Measurements from ENCODE around the gene OR6J1.
"Not testable (repeated sequence)": the region's sequence is repeated elsewhere in the genome, so short reads cannot be mapped to it uniquely, and the experiment has no call there.

OR6J1 gene

GRCh38 chr14:22650046-22650739 lies 6.0 kb upstream of the OR6J1 start:
- no peak for DNase-seq

- no peak for DNase-seq
These were observed 4.4 kb upstream of the OR6J1 start for GRCh38 chr14:22648506-22648905.

- DNase-seq = no peak
These were observed 2.6 kb upstream of the OR6J1 start for GRCh38 chr14:22646570-22647254.

- no peak for DNase-seq
These were observed 2.3 kb downstream of the OR6J1 start for GRCh38 chr14:22641846-22642245.

- DNase-seq = no peak
These were observed 4.0 kb downstream of the OR6J1 start for GRCh38 chr14:22640192-22640591.

- not testable (repeated sequence) for DNase-seq
These were observed 8.2 kb downstream of the OR6J1 start for GRCh38 chr14:22635980-22636379.

- DNase-seq = no peak
These were observed 9.8 kb downstream of the OR6J1 start for GRCh38 chr14:22634233-22634900.

- DNase-seq = no peak
These were observed 13.7 kb downstream of the OR6J1 start for GRCh38 chr14:22630486-22630885.

GRCh38 chr14:22630066-22630465 lies 14.1 kb downstream of the OR6J1 start:
- no peak for DNase-seq

GRCh38 chr14:22629361-22629760 lies 14.8 kb downstream of the OR6J1 start:
- DNase-seq = no peak

- no peak for DNase-seq
These were observed 16.5 kb downstream of the OR6J1 start for GRCh38 chr14:22627506-22628263.

GRCh38 chr14:22626590-22626989 lies 17.6 kb downstream of the OR6J1 start:
- no peak for DNase-seq

GRCh38 chr14:22623047-22623446 lies 21.1 kb downstream of the OR6J1 start:
- DNase-seq = no peak

- no peak for DNase-seq
These were observed 21.9 kb downstream of the OR6J1 start for GRCh38 chr14:22622255-22622654.

GRCh38 chr14:22615765-22616164 lies 28.4 kb downstream of the OR6J1 start:
- DNase-seq = not testable (repeated sequence)

GRCh38 chr14:22614240-22614799 lies 29.8 kb downstream of the OR6J1 start:
- no peak for DNase-seq

- no peak for DNase-seq
These were observed 30.4 kb downstream of the OR6J1 start for GRCh38 chr14:22613736-22614239.

- DNase-seq = no peak
These were observed 31.0 kb downstream of the OR6J1 start for GRCh38 chr14:22613106-22613695.

GRCh38 chr14:22610931-22611330 lies 33.2 kb downstream of the OR6J1 start:
- DNase-seq = no peak

- DNase-seq = no peak
These were observed 36.9 kb downstream of the OR6J1 start for GRCh38 chr14:22607291-22607690.

GRCh38 chr14:22606380-22606779 lies 37.8 kb downstream of the OR6J1 start:
- DNase-seq = no peak

GRCh38 chr14:22602862-22603261 lies 41.3 kb downstream of the OR6J1 start:
- no peak for DNase-seq
